ENCODE results near the gene CMTM7. TPM values are rescaled to one million over a fixed set of nuclear protein-coding genes. Genes with fewer than 3 reads are reported as not detected.

CMTM7 gene, protein sequence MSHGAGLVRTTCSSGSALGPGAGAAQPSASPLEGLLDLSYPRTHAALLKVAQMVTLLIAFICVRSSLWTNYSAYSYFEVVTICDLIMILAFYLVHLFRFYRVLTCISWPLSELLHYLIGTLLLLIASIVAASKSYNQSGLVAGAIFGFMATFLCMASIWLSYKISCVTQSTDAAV
- total RNA-seq, result 12.5 TPM
- polyA plus RNA-seq, result 45.7 TPM
- long read RNA-seq, donor 1, partial matches to known transcripts, result 0 of 3 reads
- long read RNA-seq, donor 1, other reads (novel, unspliced or antisense), result 0 of 3 reads
- long read RNA-seq, donor 2, transcript CMTM7-201 (5 exons, 2,038 nt), result major isoform, 28 of 38 reads
- long read RNA-seq, donor 2, partial matches to known transcripts, result 5 of 38 reads
- long read RNA-seq, donor 2, other reads (novel, unspliced or antisense), result 0 of 38 reads
- long read RNA-seq, donor 3, transcript CMTM7-201 (5 exons, 2,038 nt), result major isoform, 14 of 20 reads
- long read RNA-seq, donor 3, partial matches to known transcripts, result 0 of 20 reads
- long read RNA-seq, donor 3, other reads (novel, unspliced or antisense), result 0 of 20 reads
- long read RNA-seq, donor 4, transcript CMTM7-201 (5 exons, 2,038 nt), result major isoform, 9 of 43 reads
- long read RNA-seq, donor 4, partial matches to known transcripts, result 33 of 43 reads
- long read RNA-seq, donor 4, other reads (novel, unspliced or antisense), result 0 of 43 reads
- long read RNA-seq, donor 5, transcript CMTM7-201 (5 exons, 2,038 nt), result major isoform, 35 of 108 reads
- long read RNA-seq, donor 5, transcript CMTM7-202 (4 exons, 1,214 nt), result minor isoform, 5 of 108 reads
- long read RNA-seq, donor 5, partial matches to known transcripts, result 0 of 108 reads
- long read RNA-seq, donor 5, other reads (novel, unspliced or antisense), result 64 of 108 reads
- long read RNA-seq, donor 6, transcript CMTM7-201 (5 exons, 2,038 nt), result major isoform, 22 of 28 reads
- long read RNA-seq, donor 6, partial matches to known transcripts, result 0 of 28 reads
- long read RNA-seq, donor 6, other reads (novel, unspliced or antisense), result 0 of 28 reads
- long read RNA-seq, donor 7, transcript CMTM7-201 (5 exons, 2,038 nt), result major isoform, 19 of 27 reads
- long read RNA-seq, donor 7, partial matches to known transcripts, result 0 of 27 reads
- long read RNA-seq, donor 7, other reads (novel, unspliced or antisense), result 0 of 27 reads
- long read RNA-seq, donor 8, transcript CMTM7-201 (5 exons, 2,038 nt), result major isoform, 9 of 26 reads
- long read RNA-seq, donor 8, partial matches to known transcripts, result 6 of 26 reads
- long read RNA-seq, donor 8, other reads (novel, unspliced or antisense), result 10 of 26 reads
- long read RNA-seq, donor 9, transcript CMTM7-201 (5 exons, 2,038 nt), result major isoform, 11 of 87 reads
- long read RNA-seq, donor 9, partial matches to known transcripts, result 70 of 87 reads
- long read RNA-seq, donor 9, other reads (novel, unspliced or antisense), result 0 of 87 reads
- long read RNA-seq, donor 10, transcript CMTM7-201 (5 exons, 2,038 nt), result major isoform, 21 of 24 reads
- long read RNA-seq, donor 10, partial matches to known transcripts, result 0 of 24 reads
- long read RNA-seq, donor 10, other reads (novel, unspliced or antisense), result 0 of 24 reads

GRCh38 chr3:32391643-32392535 is at the start of gene CMTM7:
TSS of gene CMTM7 (plus strand) at chr3:32391853. CDS start at chr3:32391907, 54 bp downstream.
- H3K4me3 ChIP-seq (ENCODE audit: low read length in 2 of 2), result peak within 1 kb of the TSS; percentile 85 to 93
- H3K27me3 ChIP-seq (ENCODE audit: control insufficient read depth in 2 of 2, insufficient read depth in 1 of 2, low read length in 1 of 2), result no peaks in the 10 kb centered on the region
- H3K27ac ChIP-seq (ENCODE audit: low read depth in 1 of 2, low read length in 1 of 2), result peak within 1 kb of the TSS; percentile 82 to 93
- peaks cover 0 to 4% of the 10 kb centered on the region in 2 donors for H3K9me3 ChIP-seq (ENCODE audit: control insufficient read depth in 2 of 2, insufficient read depth in 1 of 2, low read length in 1 of 2)
- WGBS, result under 1% methylated on average over 107 of the region's 107 CpGs
- peak in 3 of 9 donors; percentile 51 to 78 (median 54) for DNase-seq (ENCODE audit: low read depth in 6 of 9, low spot score in 9 of 9)
- peaks cover 21 to 41% of the 10 kb centered on the region in 2 donors for H3K4me1 ChIP-seq (ENCODE audit: control insufficient read depth in 2 of 2, insufficient read depth in 2 of 2, low read length in 2 of 2)
- no peaks in the 10 kb centered on the region for H3K36me3 ChIP-seq (ENCODE audit: control insufficient read depth in 2 of 2, insufficient read depth in 2 of 2, low read length in 1 of 2)

- Histone ChIP-seq H3K27ac (ENCODE audit: low read depth in 1 of 2, low read length in 1 of 2) (no peak overlapping the region), H3K4me1 (ENCODE audit: control insufficient read depth in 2 of 2, insufficient read depth in 2 of 2, low read length in 2 of 2) (no peaks in the 10 kb centered on the region), H3K36me3 (ENCODE audit: control insufficient read depth in 2 of 2, insufficient read depth in 2 of 2, low read length in 1 of 2) (no peaks in the 10 kb centered on the region), H3K27me3 (ENCODE audit: control insufficient read depth in 2 of 2, insufficient read depth in 1 of 2, low read length in 1 of 2) (no peaks in the 10 kb centered on the region), H3K4me3 (ENCODE audit: low read length in 2 of 2) (no peak overlapping the region), H3K9me3 (ENCODE audit: control insufficient read depth in 2 of 2, insufficient read depth in 1 of 2, low read length in 1 of 2) (no peaks in the 10 kb centered on the region)
- no peak for DNase-seq (ENCODE audit: low read depth in 6 of 9, low spot score in 9 of 9)
- WGBS, result 93% methylated on average over 11 of the region's 11 CpGs
Observed at GRCh38 chr3:32347343-32348125, 44.1 kb upstream of the CMTM7 start.

GRCh38 chr3:32349184-32349583 is 42.5 kb upstream of the CMTM7 start:
- H3K9me3 ChIP-seq (ENCODE audit: control insufficient read depth in 2 of 2, insufficient read depth in 1 of 2, low read length in 1 of 2), result no peaks in the 10 kb centered on the region
- H3K4me1 ChIP-seq (ENCODE audit: control insufficient read depth in 2 of 2, insufficient read depth in 2 of 2, low read length in 2 of 2), result no peaks in the 10 kb centered on the region
- no peaks in the 10 kb centered on the region for H3K36me3 ChIP-seq (ENCODE audit: control insufficient read depth in 2 of 2, insufficient read depth in 2 of 2, low read length in 1 of 2)
- WGBS, result 98% methylated on average over 2 of the region's 2 CpGs
- no peak overlapping the region for H3K4me3 ChIP-seq (ENCODE audit: low read length in 2 of 2)
- no peaks in the 10 kb centered on the region for H3K27me3 ChIP-seq (ENCODE audit: control insufficient read depth in 2 of 2, insufficient read depth in 1 of 2, low read length in 1 of 2)
- DNase-seq (ENCODE audit: low read depth in 6 of 9, low spot score in 9 of 9), result no peak
- H3K27ac ChIP-seq (ENCODE audit: low read depth in 1 of 2, low read length in 1 of 2), result no peak overlapping the region

DNA sequence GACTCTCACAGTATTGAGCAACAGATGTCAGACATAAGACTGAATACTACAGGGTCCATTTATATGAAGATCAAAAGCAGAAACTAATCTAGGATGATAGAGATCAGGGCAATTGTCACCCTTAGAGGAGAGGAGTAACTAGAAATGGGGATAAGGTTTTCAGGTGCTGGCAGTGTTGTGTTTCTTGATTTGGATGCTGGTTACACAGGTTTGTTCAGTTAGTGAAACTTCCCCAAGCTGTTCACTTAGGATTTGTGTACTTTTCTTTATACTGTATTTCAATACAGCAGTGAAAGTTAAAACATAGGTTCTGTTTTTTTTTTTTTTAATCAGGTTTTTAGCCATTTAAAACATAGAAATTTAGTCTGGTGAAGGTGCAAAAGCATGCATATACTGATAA is 39.1 kb upstream of the CMTM7 start:
- H3K27ac ChIP-seq (ENCODE audit: low read depth in 1 of 2, low read length in 1 of 2), result no peak overlapping the region
- peaks cover 0 to 4% of the 10 kb centered on the region in 2 donors for H3K4me1 ChIP-seq (ENCODE audit: control insufficient read depth in 2 of 2, insufficient read depth in 2 of 2, low read length in 2 of 2)
- no peaks in the 10 kb centered on the region for H3K36me3 ChIP-seq (ENCODE audit: control insufficient read depth in 2 of 2, insufficient read depth in 2 of 2, low read length in 1 of 2)
- H3K9me3 ChIP-seq (ENCODE audit: control insufficient read depth in 2 of 2, insufficient read depth in 1 of 2, low read length in 1 of 2), result no peaks in the 10 kb centered on the region
- H3K27me3 ChIP-seq (ENCODE audit: control insufficient read depth in 2 of 2, insufficient read depth in 1 of 2, low read length in 1 of 2), result no peaks in the 10 kb centered on the region
- no peak for DNase-seq (ENCODE audit: low read depth in 6 of 9, low spot score in 9 of 9)
- no peak overlapping the region for H3K4me3 ChIP-seq (ENCODE audit: low read length in 2 of 2)

GRCh38 chr3:32353351-32353750 is 38.3 kb upstream of the CMTM7 start:
- peaks cover 0 to 4% of the 10 kb centered on the region in 2 donors for H3K4me1 ChIP-seq (ENCODE audit: control insufficient read depth in 2 of 2, insufficient read depth in 2 of 2, low read length in 2 of 2)
- no peak for DNase-seq (ENCODE audit: low read depth in 6 of 9, low spot score in 9 of 9)
- H3K36me3 ChIP-seq (ENCODE audit: control insufficient read depth in 2 of 2, insufficient read depth in 2 of 2, low read length in 1 of 2), result no peaks in the 10 kb centered on the region
- H3K27me3 ChIP-seq (ENCODE audit: control insufficient read depth in 2 of 2, insufficient read depth in 1 of 2, low read length in 1 of 2), result no peaks in the 10 kb centered on the region
- H3K4me3 ChIP-seq (ENCODE audit: low read length in 2 of 2), result no peak overlapping the region
- no peak overlapping the region for H3K27ac ChIP-seq (ENCODE audit: low read depth in 1 of 2, low read length in 1 of 2)
- H3K9me3 ChIP-seq (ENCODE audit: control insufficient read depth in 2 of 2, insufficient read depth in 1 of 2, low read length in 1 of 2), result no peaks in the 10 kb centered on the region
- WGBS, result 98% methylated on average over 2 of the region's 2 CpGs

- Histone ChIP-seq H3K27me3 (ENCODE audit: control insufficient read depth in 2 of 2, insufficient read depth in 1 of 2, low read length in 1 of 2) (no peaks in the 10 kb centered on the region), H3K36me3 (ENCODE audit: control insufficient read depth in 2 of 2, insufficient read depth in 2 of 2, low read length in 1 of 2) (no peaks in the 10 kb centered on the region), H3K9me3 (ENCODE audit: control insufficient read depth in 2 of 2, insufficient read depth in 1 of 2, low read length in 1 of 2) (no peaks in the 10 kb centered on the region), H3K4me1 (ENCODE audit: control insufficient read depth in 2 of 2, insufficient read depth in 2 of 2, low read length in 2 of 2) (peaks cover 0 to 4% of the 10 kb centered on the region in 2 donors), H3K27ac (ENCODE audit: low read depth in 1 of 2, low read length in 1 of 2) (no peak overlapping the region), H3K4me3 (ENCODE audit: low read length in 2 of 2) (no peak overlapping the region)
- WGBS, result 82% methylated on average over 8 of the region's 8 CpGs
- no peak for DNase-seq (ENCODE audit: low read depth in 6 of 9, low spot score in 9 of 9)
Observed at GRCh38 chr3:32354362-32354778, 37.3 kb upstream of the CMTM7 start.

DNA sequence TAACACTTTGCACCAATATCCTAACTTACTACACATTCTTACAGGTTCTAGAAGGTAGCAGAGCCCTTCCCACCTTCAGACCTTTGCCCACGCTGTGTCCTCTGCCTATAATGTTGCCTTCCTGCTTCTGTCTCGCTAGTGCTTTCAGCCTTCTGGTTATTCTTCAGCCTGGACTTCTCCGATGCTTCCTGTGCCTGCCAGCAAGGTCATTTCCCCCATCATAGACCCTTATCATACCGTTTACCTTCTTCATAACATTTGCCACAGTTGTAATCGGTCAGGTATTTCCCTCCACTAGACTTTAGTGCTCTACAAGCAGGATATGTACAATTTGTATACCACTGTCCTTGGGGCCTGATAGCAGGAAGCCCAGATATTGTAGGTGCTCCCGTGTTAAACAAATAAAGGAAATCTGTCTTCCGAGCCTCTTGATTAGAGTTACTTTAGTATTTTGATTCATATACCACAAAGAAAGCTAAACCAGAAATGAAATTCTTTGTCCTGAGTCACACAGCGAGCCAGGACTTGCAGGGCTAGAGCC is 35.8 kb upstream of the CMTM7 start:
- WGBS, result 92% methylated on average over 8 of the region's 8 CpGs
- Histone ChIP-seq H3K27ac (ENCODE audit: low read depth in 1 of 2, low read length in 1 of 2) (no peak overlapping the region), H3K27me3 (ENCODE audit: control insufficient read depth in 2 of 2, insufficient read depth in 1 of 2, low read length in 1 of 2) (no peaks in the 10 kb centered on the region), H3K4me1 (ENCODE audit: control insufficient read depth in 2 of 2, insufficient read depth in 2 of 2, low read length in 2 of 2) (peaks cover 0 to 4% of the 10 kb centered on the region in 2 donors), H3K9me3 (ENCODE audit: control insufficient read depth in 2 of 2, insufficient read depth in 1 of 2, low read length in 1 of 2) (no peaks in the 10 kb centered on the region), H3K4me3 (ENCODE audit: low read length in 2 of 2) (no peak overlapping the region), H3K36me3 (ENCODE audit: control insufficient read depth in 2 of 2, insufficient read depth in 2 of 2, low read length in 1 of 2) (no peaks in the 10 kb centered on the region)
- DNase-seq (ENCODE audit: low read depth in 6 of 9, low spot score in 9 of 9), result no peak
